IMR-90 (cell line): ENCODE results near the gene RCL1. TPM values are rescaled to one million over a fixed set of nuclear protein-coding genes. Genes with fewer than 3 reads are reported as not detected.

ENCODE experiments used
- ATAC-seq: fragments of 200-7000 bp; cut with Tn5 transposase; 2 replicates; pipeline ENCODE4 v1.9.1; 2020; ENCODE audit warnings: low read depth, mild to moderate bottlenecking, moderate library complexity
- BruUV-seq: library from RNA; stranded (reverse); fragments of 400-500 nt; replicated peaks from 2 replicates; lab custom pipeline; 2021; lab: Mats Ljungman, UMichigan
- CTCF ChIA-PET: fragments of 300-600 bp; formaldehyde crosslinking; extraction: SDS; loops from one replicate; lab custom pipeline; 2021; ENCODE audit warnings: antibody characterized with exemption; lab: Yijun Ruan, JAX
- POLR2A ChIA-PET: fragments of 300-600 bp; sonication (Branson Sonifier 250); formaldehyde crosslinking; loops from one replicate; lab custom pipeline; 2022; ENCODE audit warnings: antibody characterized with exemption; ENCODE audit not compliant: unreplicated experiment; lab: Charles Lee
- DNase-seq: peaks from one replicate; pipeline ENCODE4 v3.0.0; 2013
- H2AFZ ChIP-seq: replicated peaks from 2 replicates; pipeline ENCODE3; 2013; ENCODE audit warnings: low read length, mild to moderate bottlenecking; ENCODE audit not compliant: poor library complexity
- H2AK5ac ChIP-seq: 2 replicates; pipeline ENCODE4 v1.6.1; 2013; ENCODE audit warnings: low read depth, low read length, inconsistent platforms
- H2AK9ac ChIP-seq: replicated peaks from 2 replicates; pipeline ENCODE3; 2013; ENCODE audit warnings: mild to moderate bottlenecking, low read depth, low read length, moderate library complexity; ENCODE audit not compliant: poor library complexity
- H2BK120ac ChIP-seq: 2 replicates; pipeline ENCODE4 v1.6.1; 2013; ENCODE audit warnings: low read depth, low read length, inconsistent platforms
- H2BK15ac ChIP-seq: 3 replicates; pipeline ENCODE4 v1.6.1; 2013; ENCODE audit warnings: low read depth, low read length, inconsistent platforms
- H2BK20ac ChIP-seq: 2 replicates; pipeline ENCODE4 v1.6.1; 2013; ENCODE audit warnings: low read depth, mild to moderate bottlenecking, inconsistent platforms, low read length, moderate library complexity
- H2BK5ac ChIP-seq: 2 replicates; pipeline ENCODE4 v1.6.1; 2013; ENCODE audit warnings: mild to moderate bottlenecking, low read depth, low read length, inconsistent platforms; ENCODE audit not compliant: poor library complexity, severe bottlenecking
- H3K14ac ChIP-seq: replicated peaks from 2 replicates; pipeline ENCODE4 v1.6.1; 2013; ENCODE audit warnings: low read depth, low read length, inconsistent platforms
- H3K18ac ChIP-seq: 2 replicates; pipeline ENCODE4 v1.6.1; 2013; ENCODE audit warnings: low read depth, low read length, control low read depth
- H3K23ac ChIP-seq: 2 replicates; pipeline ENCODE4 v1.6.1; 2013; ENCODE audit warnings: low read depth, low read length, inconsistent platforms
- H3K27ac ChIP-seq: 2 replicates; pipeline ENCODE4 v1.5.1; 2013; ENCODE audit warnings: mild to moderate bottlenecking, control low read depth, low read length; ENCODE audit not compliant: insufficient read depth
- H3K27me3 ChIP-seq: 2 replicates; pipeline ENCODE4 v1.6.1; 2013; ENCODE audit warnings: low read length; ENCODE audit not compliant: control insufficient read depth, insufficient read depth
- H3K36me3 ChIP-seq: 2 replicates; pipeline ENCODE4 v1.6.1; 2013; ENCODE audit warnings: low read length, mixed read lengths; ENCODE audit not compliant: control insufficient read depth, insufficient read depth
- H3K4ac ChIP-seq: 2 replicates; pipeline ENCODE4 v1.6.1; 2013; ENCODE audit warnings: low read depth, low read length, inconsistent platforms
- H3K4me1 ChIP-seq: 2 replicates; pipeline ENCODE4 v1.6.1; 2013; ENCODE audit warnings: low read length, mixed read lengths; ENCODE audit not compliant: control insufficient read depth, insufficient read depth
- H3K4me2 ChIP-seq: 2 replicates; pipeline ENCODE4 v1.6.1; 2013; ENCODE audit warnings: low read depth, mild to moderate bottlenecking, control low read depth, low read length, moderate library complexity
- H3K4me3 ChIP-seq: 2 replicates; pipeline ENCODE4 v1.5.1; 2013; ENCODE audit warnings: low read depth, mild to moderate bottlenecking, control low read depth, low read length, moderate library complexity; ENCODE audit not compliant: insufficient read depth
- H3K56ac ChIP-seq: 2 replicates; pipeline ENCODE4 v1.6.1; 2013; ENCODE audit warnings: low read length, inconsistent platforms; ENCODE audit not compliant: insufficient read depth; ENCODE audit errors: extremely low read depth
- H3K79me1 ChIP-seq, 2 experiments: 2 replicates each; pipeline ENCODE4 v1.6.1; 2013; ENCODE audit warnings: low read length in 2 of 2, inconsistent platforms in 1 of 2, low read depth in 1 of 2
- H3K9ac ChIP-seq: 2 replicates; pipeline ENCODE4 v1.6.1; 2013; ENCODE audit warnings: low read depth, low read length, control low read depth
- H3K9me1 ChIP-seq: 2 replicates; pipeline ENCODE4 v1.6.1; 2013; ENCODE audit warnings: low read length, inconsistent platforms; ENCODE audit not compliant: insufficient read depth
- H3K9me3 ChIP-seq: 2 replicates; pipeline ENCODE4 v1.6.1; 2013; ENCODE audit warnings: low read length; ENCODE audit not compliant: control insufficient read depth, insufficient read depth
- H4K20me1 ChIP-seq: 2 replicates; pipeline ENCODE4 v1.6.1; 2013; ENCODE audit warnings: low read length, inconsistent platforms; ENCODE audit not compliant: insufficient read depth
- H4K5ac ChIP-seq: 2 replicates; pipeline ENCODE4 v1.6.1; 2013; ENCODE audit warnings: mild to moderate bottlenecking, low read depth, low read length, control low read depth
- H4K8ac ChIP-seq, 2 experiments: 2 replicates each; pipeline ENCODE4 v1.6.1; 2013; ENCODE audit warnings: low read depth in 2 of 2, low read length in 2 of 2, control low read depth in 1 of 2, inconsistent platforms in 1 of 2
- H4K91ac ChIP-seq: 2 replicates; pipeline ENCODE4 v1.6.1; 2013; ENCODE audit warnings: low read depth, low read length, inconsistent platforms; ENCODE audit not compliant: insufficient read depth
- BHLHE40 ChIP-seq: fragments of 150-350 bp; IDR thresholded peaks from 2 replicates; pipeline ENCODE4 v1.6.1; 2016; ENCODE audit warnings: mild to moderate bottlenecking, low read depth, low read length
- FOS ChIP-seq: fragments of 150-350 bp; IDR thresholded peaks from 2 replicates; pipeline ENCODE4 v1.6.1; 2016; ENCODE audit warnings: low read depth, low read length
- WGBS, 2 experiments: methylation state at CpG; one replicate each; pipeline versions ENCODE4 v1.1.5 to v1.1.7; 2013; ENCODE audit warnings: missing lambda C conversion rate in 2 of 2; ENCODE audit not compliant: insufficient read length in 1 of 2; ENCODE audit errors: extremely low coverage in 2 of 2; 5-methylcytosine and 5-hydroxymethylcytosine counted together
- dilution Hi-C: fragments of 300-500 bp; cut with HindIII; formaldehyde crosslinking; loops from one replicate; pipeline ENCODE4 v1.14.3; 2018; ENCODE audit warnings: low sequenced_read_pairs; ENCODE audit not compliant: unreplicated experiment
- in situ Hi-C: fragments of 300-500 bp; cut with MboI; formaldehyde crosslinking; loops from 3 replicates; pipeline ENCODE4 v1.14.3; 2019; ENCODE audit warnings: low sequenced_read_pairs, inconsistent platforms, mixed read lengths
- intact Hi-C: fragments of 100-400 bp; cut with micrococcal nuclease; formaldehyde crosslinking; loops from 2 replicates; pipeline ENCODE4 v1.10.0; 2022
- polyA plus RNA-seq, 3 experiments: library from polyadenylated mRNA; depleted of rRNA; stranded (reverse); fragments of >200 nt; gene quantifications; 2 replicates each; pipeline ENCODE4 v1.2.3, GENCODE V29; 2012; ENCODE audit warnings: low replicate concordance in 1 of 3
- total RNA-seq: library from RNA; depleted of rRNA; stranded (reverse); fragments of >200 nt; gene quantifications from 2 replicates; pipeline ENCODE4 v1.2.3, GENCODE V29; 2012

RCL1 gene
- total and polyA plus RNA-seq, 2 of the 4 experiments (the other 2 are of a cell fraction), result 12.3 to 13.8 TPM

- no peaks in the 10 kb centered on the region for H3K9me3 ChIP-seq
- dilution Hi-C loops, result no loop called here
- H4K20me1 ChIP-seq, result no peaks in the 10 kb centered on the region; the same call in 1 of the 2 replicates
- no peak for DNase-seq
- in situ Hi-C loops, result no loop called here
- no peak overlapping the region for H3K23ac ChIP-seq
- H4K8ac ChIP-seq, result no peak overlapping the region
- no peak overlapping the region for H2BK15ac ChIP-seq
- no peak overlapping the region for H3K4me2 ChIP-seq
- ChIA-PET CTCF (no interaction called here), POLR2A (no interaction called here)
- no peak overlapping the region for H2BK120ac ChIP-seq
- intact Hi-C loops, result loop anchor here (10.0 kb wide), 1 partner anchor 125 kb away; no protein-coding TSS in a partner anchor
- no peaks in the 10 kb centered on the region for H3K36me3 ChIP-seq
- no peak overlapping the region for H3K14ac ChIP-seq
- H4K5ac ChIP-seq, result no peak overlapping the region
- WGBS, 2 experiments, result no CpG with 5 or more reads among the region's 3 CpGs
- H2AK9ac ChIP-seq, result no peak overlapping the region
- no peak overlapping the region for H2AFZ ChIP-seq
- peaks cover 9% of the 10 kb centered on the region for H3K9me1 ChIP-seq
- no peak overlapping the region for H2BK5ac ChIP-seq
- H2BK20ac ChIP-seq, result no peak overlapping the region
- no peak overlapping the region for H4K91ac ChIP-seq
- no peaks in the 10 kb centered on the region for H3K4me1 ChIP-seq
- H3K18ac ChIP-seq, result no peak overlapping the region
- TF ChIP-seq BHLHE40 (no peak), FOS (no peak)
- no peak overlapping the region for H3K27ac ChIP-seq
- no peak overlapping the region for H3K9ac ChIP-seq
- no peak overlapping the region for H3K56ac ChIP-seq
- no peak for ATAC-seq
- H3K4me3 ChIP-seq, result no peak overlapping the region
- BruUV-seq, result no TSS peak
- H2AK5ac ChIP-seq, result peak overlapping the region; percentile 35; the same call in 1 of the 2 replicates
- H3K79me1 ChIP-seq, result peaks cover 15 to 54% of the 10 kb centered on the region in 2 experiments
- no peak overlapping the region for H3K4ac ChIP-seq
- no peaks in the 10 kb centered on the region for H3K27me3 ChIP-seq
These were observed 7.0 kb downstream of the RCL1 start for GRCh38 chr9:4799775-4800174.
